Activated gamma-delta T cell treated with anti-CD3 and anti-CD28 coated beads, Interleukin-2, amount 50 U/mL, for 16 hours (primary cell): Measurements from ENCODE around the gene MYBPC3.

Source experiments
- DNase-seq: peaks from one replicate; pipeline ENCODE4 v3.0.0-alpha.2; 2020; ENCODE audit warnings: low read depth

Gene MYBPC3

GRCh38 chr11:47352556-47352955, at the start of gene MYBPC3:
MYBPC3 (minus strand) TSS chr11:47352702; CDS start chr11:47352647, 55 bp downstream.
- no peak for DNase-seq

- DNase-seq = no peak
Measured at GRCh38 chr11:47400768-47401279, 48.3 kb upstream of the MYBPC3 start.

- DNase-seq = no peak
Measured at GRCh38 chr11:47399860-47400767, 47.6 kb upstream of the MYBPC3 start.

GRCh38 chr11:47398551-47398950, 46.0 kb upstream of the MYBPC3 start:
- no peak for DNase-seq

GRCh38 chr11:47398011-47398410, 45.5 kb upstream of the MYBPC3 start:
- no peak for DNase-seq

GRCh38 chr11:47396049-47396320, 43.5 kb upstream of the MYBPC3 start:
- DNase-seq = no peak

- DNase-seq = no peak
Measured at GRCh38 chr11:47395223-47396048, 42.9 kb upstream of the MYBPC3 start.

- peak; percentile 33 for DNase-seq
Measured at GRCh38 chr11:47394322-47395222, 42.1 kb upstream of the MYBPC3 start.

GRCh38 chr11:47394050-47394321, 41.5 kb upstream of the MYBPC3 start:
- DNase-seq = no peak

GRCh38 chr11:47393163-47394049, 40.9 kb upstream of the MYBPC3 start:
- no peak for DNase-seq

- DNase-seq = no peak
Measured at GRCh38 chr11:47392546-47393162, 40.2 kb upstream of the MYBPC3 start.

- DNase-seq = no peak
Measured at GRCh38 chr11:47391711-47392432, 39.4 kb upstream of the MYBPC3 start.

GRCh38 chr11:47391077-47391583, 38.6 kb upstream of the MYBPC3 start:
- no peak for DNase-seq

- DNase-seq = no peak
Measured at GRCh38 chr11:47390422-47390760, 37.9 kb upstream of the MYBPC3 start.

GRCh38 chr11:47389577-47390421, 37.3 kb upstream of the MYBPC3 start:
- DNase-seq = no peak

GRCh38 chr11:47388697-47389576, 36.4 kb upstream of the MYBPC3 start:
- no peak for DNase-seq

GRCh38 chr11:47387944-47388696, 35.6 kb upstream of the MYBPC3 start:
- DNase-seq = no peak
